Liver (tissue), 3 donors: ENCODE measurements around the gene SMAD6.

Experiments used
- RAD21 ChIP-seq, 2 donors: IDR thresholded peaks; 2 replicates each; pipeline ENCODE4 v1.6.1; 2016; ENCODE audit warnings: antibody characterized with exemption in 2 of 2, mild to moderate bottlenecking in 2 of 2
- TAF1 ChIP-seq: conservative IDR thresholded peaks from 2 replicates; pipeline ENCODE4 v1.6.1; 2016; ENCODE audit warnings: antibody characterized with exemption, mild to moderate bottlenecking
- TF ChIP-seq, protein P1 (sequence below): fragments of 150-350 bp; IDR thresholded peaks from 2 replicates; pipeline ENCODE4 v1.5.1; 2017; ENCODE audit warnings: improper control_type of control experiment, low read depth, low read length; ENCODE audit not compliant: missing input control
- TF ChIP-seq, protein P2 (sequence below): IDR thresholded peaks from 2 replicates; pipeline ENCODE4 v1.6.1; 2016; ENCODE audit warnings: antibody characterized with exemption
- donor health status: healthy.
- donor health status: healthy.

DNA sequence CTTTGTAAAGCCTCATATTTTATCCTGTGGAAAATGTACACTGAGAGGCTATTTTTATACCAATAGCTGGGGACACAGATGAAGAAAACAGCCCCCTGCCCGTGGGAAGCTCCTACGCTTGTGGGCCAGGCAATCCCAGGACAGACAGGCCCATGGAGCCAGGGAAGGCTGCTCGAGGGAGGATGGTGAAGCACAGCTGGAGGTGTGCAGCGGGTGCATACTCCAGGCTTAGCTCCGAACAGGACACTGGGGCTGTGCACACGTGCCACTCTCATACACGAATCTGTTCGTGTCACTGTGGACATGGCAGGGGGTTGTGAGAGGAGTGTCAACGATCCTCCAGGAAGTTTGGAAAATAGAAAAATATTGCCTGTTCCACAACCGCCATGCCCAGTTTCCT is 36.1 kb downstream of the SMAD6 start:
- TF ChIP-seq TAF1, result no peak
- TF ChIP-seq, protein P1, sequence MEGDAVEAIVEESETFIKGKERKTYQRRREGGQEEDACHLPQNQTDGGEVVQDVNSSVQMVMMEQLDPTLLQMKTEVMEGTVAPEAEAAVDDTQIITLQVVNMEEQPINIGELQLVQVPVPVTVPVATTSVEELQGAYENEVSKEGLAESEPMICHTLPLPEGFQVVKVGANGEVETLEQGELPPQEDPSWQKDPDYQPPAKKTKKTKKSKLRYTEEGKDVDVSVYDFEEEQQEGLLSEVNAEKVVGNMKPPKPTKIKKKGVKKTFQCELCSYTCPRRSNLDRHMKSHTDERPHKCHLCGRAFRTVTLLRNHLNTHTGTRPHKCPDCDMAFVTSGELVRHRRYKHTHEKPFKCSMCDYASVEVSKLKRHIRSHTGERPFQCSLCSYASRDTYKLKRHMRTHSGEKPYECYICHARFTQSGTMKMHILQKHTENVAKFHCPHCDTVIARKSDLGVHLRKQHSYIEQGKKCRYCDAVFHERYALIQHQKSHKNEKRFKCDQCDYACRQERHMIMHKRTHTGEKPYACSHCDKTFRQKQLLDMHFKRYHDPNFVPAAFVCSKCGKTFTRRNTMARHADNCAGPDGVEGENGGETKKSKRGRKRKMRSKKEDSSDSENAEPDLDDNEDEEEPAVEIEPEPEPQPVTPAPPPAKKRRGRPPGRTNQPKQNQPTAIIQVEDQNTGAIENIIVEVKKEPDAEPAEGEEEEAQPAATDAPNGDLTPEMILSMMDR, result no peak
- no peak for TF ChIP-seq RAD21 (IDR thresholded peaks at IDR 0.05)
- TF ChIP-seq, protein P2, sequence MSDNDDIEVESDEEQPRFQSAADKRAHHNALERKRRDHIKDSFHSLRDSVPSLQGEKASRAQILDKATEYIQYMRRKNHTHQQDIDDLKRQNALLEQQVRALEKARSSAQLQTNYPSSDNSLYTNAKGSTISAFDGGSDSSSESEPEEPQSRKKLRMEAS, result no peak
